ENCODE measurements around the gene LETMD1.

GRCh38 chr12:51005671-51006070 lies 42.5 kb upstream of the LETMD1 start:
- TF ChIP-seq CTCF (conservative IDR thresholded peaks at IDR 0.05; ENCODE audit: low read length) (no peak), EZH2phosphoT487 (IDR thresholded peaks at IDR 0.05; ENCODE audit: borderline replicate concordance) (no peak)
